ENCODE data around the gene C9.

DNA sequence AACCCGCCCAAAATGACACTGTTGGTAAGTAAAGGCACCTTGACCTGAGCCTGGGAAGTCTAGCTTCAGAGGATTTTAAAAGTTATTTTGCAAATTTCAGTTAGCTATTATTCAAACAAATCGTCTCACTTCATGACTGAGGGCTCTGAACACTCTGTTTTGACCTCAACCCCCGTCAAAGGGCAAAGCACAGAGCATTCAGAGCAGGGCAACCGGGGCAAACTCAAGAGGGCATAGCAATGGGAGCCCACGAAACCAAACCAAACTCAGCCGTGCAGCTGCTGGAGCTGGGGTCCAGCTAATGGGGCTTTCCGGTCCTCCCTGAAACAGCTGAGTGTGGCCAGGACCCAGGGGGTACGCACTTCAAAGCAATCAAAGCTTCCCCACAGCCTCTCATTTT, 1.6 kb downstream of the C9 start:
- TF ChIP-seq, protein P1, sequence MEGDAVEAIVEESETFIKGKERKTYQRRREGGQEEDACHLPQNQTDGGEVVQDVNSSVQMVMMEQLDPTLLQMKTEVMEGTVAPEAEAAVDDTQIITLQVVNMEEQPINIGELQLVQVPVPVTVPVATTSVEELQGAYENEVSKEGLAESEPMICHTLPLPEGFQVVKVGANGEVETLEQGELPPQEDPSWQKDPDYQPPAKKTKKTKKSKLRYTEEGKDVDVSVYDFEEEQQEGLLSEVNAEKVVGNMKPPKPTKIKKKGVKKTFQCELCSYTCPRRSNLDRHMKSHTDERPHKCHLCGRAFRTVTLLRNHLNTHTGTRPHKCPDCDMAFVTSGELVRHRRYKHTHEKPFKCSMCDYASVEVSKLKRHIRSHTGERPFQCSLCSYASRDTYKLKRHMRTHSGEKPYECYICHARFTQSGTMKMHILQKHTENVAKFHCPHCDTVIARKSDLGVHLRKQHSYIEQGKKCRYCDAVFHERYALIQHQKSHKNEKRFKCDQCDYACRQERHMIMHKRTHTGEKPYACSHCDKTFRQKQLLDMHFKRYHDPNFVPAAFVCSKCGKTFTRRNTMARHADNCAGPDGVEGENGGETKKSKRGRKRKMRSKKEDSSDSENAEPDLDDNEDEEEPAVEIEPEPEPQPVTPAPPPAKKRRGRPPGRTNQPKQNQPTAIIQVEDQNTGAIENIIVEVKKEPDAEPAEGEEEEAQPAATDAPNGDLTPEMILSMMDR (IDR thresholded peaks at IDR 0.05), result no peak
- TF ChIP-seq POLR2A (IDR thresholded peaks at IDR 0.05), result no peak
